ENCODE measurements around the gene FLYWCH1.

Gene FLYWCH1

GRCh38 chr16:2986623-2987188, 75.0 kb downstream of the FLYWCH1 start:
- H2AFZ ChIP-seq (ENCODE audit: low read length): no peak overlapping the region
- no peaks in the 10 kb centered on the region for H3K9me2 ChIP-seq (replicated peaks; ENCODE audit: low read depth, low read length)
- H3K4me3 ChIP-seq (ENCODE audit: low read length, poor library complexity, severe bottlenecking): no peak overlapping the region
- no peak overlapping the region for H3K9ac ChIP-seq (ENCODE audit: low read depth, low read length, poor library complexity, severe bottlenecking)
- H3K79me2 ChIP-seq (ENCODE audit: insufficient read depth, low read length): no peaks in the 10 kb centered on the region
- H3K36me3 ChIP-seq (ENCODE audit: insufficient read depth, low read length): no peaks in the 10 kb centered on the region
- H4K20me1 ChIP-seq (ENCODE audit: insufficient read depth, low read length, poor library complexity, severe bottlenecking): no peaks in the 10 kb centered on the region
- no peak overlapping the region for H3K4me2 ChIP-seq (ENCODE audit: low read depth, low read length, poor library complexity, severe bottlenecking)
- H3K9me3 ChIP-seq (ENCODE audit: insufficient read depth, low read depth, low read length): no peaks in the 10 kb centered on the region
- H3F3A ChIP-seq (ENCODE audit: low read depth): no peaks in the 10 kb centered on the region
- no peaks in the 10 kb centered on the region for H3K27me3 ChIP-seq (ENCODE audit: insufficient read depth, low read length, poor library complexity, severe bottlenecking)
- H3K4me1 ChIP-seq (ENCODE audit: insufficient read depth, low read length, poor library complexity, severe bottlenecking): no peaks in the 10 kb centered on the region
- TF ChIP-seq, protein P1, sequence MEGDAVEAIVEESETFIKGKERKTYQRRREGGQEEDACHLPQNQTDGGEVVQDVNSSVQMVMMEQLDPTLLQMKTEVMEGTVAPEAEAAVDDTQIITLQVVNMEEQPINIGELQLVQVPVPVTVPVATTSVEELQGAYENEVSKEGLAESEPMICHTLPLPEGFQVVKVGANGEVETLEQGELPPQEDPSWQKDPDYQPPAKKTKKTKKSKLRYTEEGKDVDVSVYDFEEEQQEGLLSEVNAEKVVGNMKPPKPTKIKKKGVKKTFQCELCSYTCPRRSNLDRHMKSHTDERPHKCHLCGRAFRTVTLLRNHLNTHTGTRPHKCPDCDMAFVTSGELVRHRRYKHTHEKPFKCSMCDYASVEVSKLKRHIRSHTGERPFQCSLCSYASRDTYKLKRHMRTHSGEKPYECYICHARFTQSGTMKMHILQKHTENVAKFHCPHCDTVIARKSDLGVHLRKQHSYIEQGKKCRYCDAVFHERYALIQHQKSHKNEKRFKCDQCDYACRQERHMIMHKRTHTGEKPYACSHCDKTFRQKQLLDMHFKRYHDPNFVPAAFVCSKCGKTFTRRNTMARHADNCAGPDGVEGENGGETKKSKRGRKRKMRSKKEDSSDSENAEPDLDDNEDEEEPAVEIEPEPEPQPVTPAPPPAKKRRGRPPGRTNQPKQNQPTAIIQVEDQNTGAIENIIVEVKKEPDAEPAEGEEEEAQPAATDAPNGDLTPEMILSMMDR (conservative IDR thresholded peaks at IDR 0.05; ENCODE audit: low read length): no peak
- no peak for TF ChIP-seq EZH2phosphoT487 (IDR thresholded peaks at IDR 0.05; ENCODE audit: borderline replicate concordance)

DNA sequence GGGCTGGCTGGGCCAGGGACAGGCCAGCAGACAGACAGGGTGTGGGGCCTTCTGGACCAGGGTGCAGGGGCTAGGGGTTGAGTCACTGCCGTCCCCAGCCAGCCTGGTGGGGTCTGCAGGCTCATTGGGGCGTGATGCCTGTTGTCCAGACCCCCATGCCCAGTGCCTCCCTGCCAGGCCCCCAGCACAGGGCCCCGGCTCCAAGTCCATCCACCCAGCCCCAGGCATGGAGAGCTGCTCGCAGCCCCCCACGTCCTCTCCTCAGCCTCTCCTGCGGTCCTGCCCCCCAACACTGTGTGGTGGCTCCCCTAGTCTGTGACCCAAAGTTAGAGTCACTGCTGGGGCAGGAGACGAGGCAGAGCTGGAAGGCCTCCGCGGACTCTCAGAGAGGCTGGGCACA, 75.6 kb downstream of the FLYWCH1 start:
- H3K9me3 ChIP-seq (ENCODE audit: insufficient read depth, low read depth, low read length): no peaks in the 10 kb centered on the region
- no peaks in the 10 kb centered on the region for H3K79me2 ChIP-seq (ENCODE audit: insufficient read depth, low read length)
- no peaks in the 10 kb centered on the region for H3K9me2 ChIP-seq (replicated peaks; ENCODE audit: low read depth, low read length)
- H3K4me2 ChIP-seq (ENCODE audit: low read depth, low read length, poor library complexity, severe bottlenecking): no peak overlapping the region
- no peak overlapping the region for H3K4me3 ChIP-seq (ENCODE audit: low read length, poor library complexity, severe bottlenecking)
- H3K9ac ChIP-seq (ENCODE audit: low read depth, low read length, poor library complexity, severe bottlenecking): no peak overlapping the region
- no peaks in the 10 kb centered on the region for H4K20me1 ChIP-seq (ENCODE audit: insufficient read depth, low read length, poor library complexity, severe bottlenecking)
- H3K4me1 ChIP-seq (ENCODE audit: insufficient read depth, low read length, poor library complexity, severe bottlenecking): no peaks in the 10 kb centered on the region
- no peaks in the 10 kb centered on the region for H3F3A ChIP-seq (ENCODE audit: low read depth)
- H2AFZ ChIP-seq (ENCODE audit: low read length): no peak overlapping the region
- no peaks in the 10 kb centered on the region for H3K27me3 ChIP-seq (ENCODE audit: insufficient read depth, low read length, poor library complexity, severe bottlenecking)
- no peaks in the 10 kb centered on the region for H3K36me3 ChIP-seq (ENCODE audit: insufficient read depth, low read length)
- TF ChIP-seq, protein P1 (conservative IDR thresholded peaks at IDR 0.05; ENCODE audit: low read length): no peak
- TF ChIP-seq EZH2phosphoT487 (IDR thresholded peaks at IDR 0.05; ENCODE audit: borderline replicate concordance): no peak

GRCh38 chr16:2987833-2988232, 76.1 kb downstream of the FLYWCH1 start:
- Histone ChIP-seq H3K79me2 (ENCODE audit: insufficient read depth, low read length) (no peaks in the 10 kb centered on the region), H3K27me3 (ENCODE audit: insufficient read depth, low read length, poor library complexity, severe bottlenecking) (no peaks in the 10 kb centered on the region), H3K4me3 (ENCODE audit: low read length, poor library complexity, severe bottlenecking) (no peak overlapping the region)

More at GRCh38 chr16:2987833-2988232, 76.1 kb downstream of the FLYWCH1 start:
- H3K36me3 ChIP-seq (ENCODE audit: insufficient read depth, low read length): no peaks in the 10 kb centered on the region
- no peak overlapping the region for H3K9ac ChIP-seq (ENCODE audit: low read depth, low read length, poor library complexity, severe bottlenecking)
- H3F3A ChIP-seq (ENCODE audit: low read depth): no peaks in the 10 kb centered on the region
- TF ChIP-seq, protein P1 (conservative IDR thresholded peaks at IDR 0.05; ENCODE audit: low read length): no peak
- TF ChIP-seq EZH2phosphoT487 (IDR thresholded peaks at IDR 0.05; ENCODE audit: borderline replicate concordance): no peak
- H3K9me3 ChIP-seq (ENCODE audit: insufficient read depth, low read depth, low read length): no peaks in the 10 kb centered on the region
- no peaks in the 10 kb centered on the region for H3K9me2 ChIP-seq (replicated peaks; ENCODE audit: low read depth, low read length)
- H2AFZ ChIP-seq (ENCODE audit: low read length): no peak overlapping the region
- H3K4me1 ChIP-seq (ENCODE audit: insufficient read depth, low read length, poor library complexity, severe bottlenecking): no peaks in the 10 kb centered on the region
- no peak overlapping the region for H3K4me2 ChIP-seq (ENCODE audit: low read depth, low read length, poor library complexity, severe bottlenecking)
- H4K20me1 ChIP-seq (ENCODE audit: insufficient read depth, low read length, poor library complexity, severe bottlenecking): no peaks in the 10 kb centered on the region

All from Loucy (cell line).